Loucy (cell line): ENCODE data around the gene TNRC6B.

Source experiments
- EZH2phosphoT487 ChIP-seq: fragments of 200-600 bp; IDR thresholded peaks from 2 replicates; pipeline ENCODE4 v1.6.1; 2018; ENCODE audit warnings: antibody characterized with exemption, mild to moderate bottlenecking, moderate library complexity, borderline replicate concordance
- TF ChIP-seq, protein P1 (sequence below): fragments of 200-600 bp; sonication (generic); conservative IDR thresholded peaks from 2 replicates; pipeline ENCODE4 v1.5.1; 2014; ENCODE audit warnings: mild to moderate bottlenecking, antibody characterized with exemption, low read length

DNA sequence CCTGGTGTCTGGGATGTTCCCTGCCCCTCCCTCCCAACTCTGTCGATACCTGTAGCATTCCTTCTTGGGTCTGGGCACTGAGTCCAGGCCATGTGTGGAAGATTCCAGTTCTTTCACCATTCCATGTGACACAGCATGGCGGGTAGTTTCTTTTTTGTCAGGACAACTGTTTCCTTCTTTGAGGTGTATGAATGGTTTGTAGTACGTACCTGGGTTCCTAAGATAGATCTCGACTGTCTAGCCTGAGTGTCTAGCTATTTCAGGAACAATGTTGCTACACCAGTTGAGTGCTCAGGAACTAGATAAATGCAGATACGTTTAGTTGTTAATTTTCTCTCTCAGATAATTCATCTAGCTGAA is 43.3 kb downstream of the TNRC6B start:
- no peak for TF ChIP-seq EZH2phosphoT487
- TF ChIP-seq, protein P1, sequence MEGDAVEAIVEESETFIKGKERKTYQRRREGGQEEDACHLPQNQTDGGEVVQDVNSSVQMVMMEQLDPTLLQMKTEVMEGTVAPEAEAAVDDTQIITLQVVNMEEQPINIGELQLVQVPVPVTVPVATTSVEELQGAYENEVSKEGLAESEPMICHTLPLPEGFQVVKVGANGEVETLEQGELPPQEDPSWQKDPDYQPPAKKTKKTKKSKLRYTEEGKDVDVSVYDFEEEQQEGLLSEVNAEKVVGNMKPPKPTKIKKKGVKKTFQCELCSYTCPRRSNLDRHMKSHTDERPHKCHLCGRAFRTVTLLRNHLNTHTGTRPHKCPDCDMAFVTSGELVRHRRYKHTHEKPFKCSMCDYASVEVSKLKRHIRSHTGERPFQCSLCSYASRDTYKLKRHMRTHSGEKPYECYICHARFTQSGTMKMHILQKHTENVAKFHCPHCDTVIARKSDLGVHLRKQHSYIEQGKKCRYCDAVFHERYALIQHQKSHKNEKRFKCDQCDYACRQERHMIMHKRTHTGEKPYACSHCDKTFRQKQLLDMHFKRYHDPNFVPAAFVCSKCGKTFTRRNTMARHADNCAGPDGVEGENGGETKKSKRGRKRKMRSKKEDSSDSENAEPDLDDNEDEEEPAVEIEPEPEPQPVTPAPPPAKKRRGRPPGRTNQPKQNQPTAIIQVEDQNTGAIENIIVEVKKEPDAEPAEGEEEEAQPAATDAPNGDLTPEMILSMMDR = no peak
